Measurements from ENCODE around the gene GNG10. TPM values are rescaled to one million over a fixed set of nuclear protein-coding genes. Genes with fewer than 3 reads are reported as not detected.

Gene GNG10
- total RNA-seq, 2 donors from 2014 or later = 5.9 to 16.6 TPM

GRCh38 chr9:111630964-111631213 is 30.5 kb upstream of the GNG10 start:
- DNase-seq (no peak), ATAC-seq (no peak)
- TF ChIP-seq POLR2A (IDR thresholded peaks at IDR 0.05) (no peak), CTCF (IDR thresholded peaks at IDR 0.05) (no peak)
- no peaks in the 10 kb centered on the region for H3K36me3 ChIP-seq (replicated peaks in 1 of 2; ENCODE audit: insufficient read depth in 1 of 2, low read depth in 2 of 2)
- H3K4me3 ChIP-seq = peak overlapping the region; percentile 67 to 91
- H3K27ac ChIP-seq = peak overlapping the region in 3 of 4 donors; percentile 92 to 95 (median 94)
- 1 to 4% methylated on average over 5 to 14 of the region's 14 CpGs for WGBS, 2 donors
- intact Hi-C loops (cut with DNase I) = no loop called here
- peaks cover 38% of the 10 kb centered on the region for H3K4me1 ChIP-seq
- H3K27me3 ChIP-seq = no peaks in the 10 kb centered on the region
- H3K9me3 ChIP-seq = peaks cover 0 to 2% (median 0%) of the 10 kb centered on the region in 3 donors

- intact Hi-C loops (cut with DNase I) = no loop called here
- Histone ChIP-seq H3K4me1 (peaks cover 40% of the 10 kb centered on the region), H3K27ac (peak within 1 kb of the TSS; percentile 79 to 95 (median 93)), H3K27me3 (no peaks in the 10 kb centered on the region), H3K4me3 (peak within 1 kb of the TSS; percentile 67 to 91), H3K9me3 (peaks cover 0 to 3% (median 0%) of the 10 kb centered on the region in 3 donors), H3K36me3 (replicated peaks in 1 of 2; ENCODE audit: insufficient read depth in 1 of 2, low read depth in 2 of 2) (no peaks in the 10 kb centered on the region)
- 0 to 1% methylated on average over 29 to 78 of the region's 79 CpGs for WGBS, 2 donors
- TF ChIP-seq POLR2A (IDR thresholded peaks at IDR 0.05) (peak; percentile 98 to 100 (median 99)), CTCF (IDR thresholded peaks at IDR 0.05) (peak in 1 of 7 experiments; percentile 9)
- peak; percentile 97 to 99 (median 98) for DNase-seq
- peak; percentile 98 for ATAC-seq
These were observed 30.0 kb upstream of the GNG10 start, which contains the start of gene DNAJC25 for GRCh38 chr9:111631214-111631971. DNAJC25 (plus strand) TSS chr9:111631334; CDS start chr9:111631408, 74 bp downstream.

GRCh38 chr9:111632060-111632459 is 29.3 kb upstream of the GNG10 start:
- ATAC-seq (no peak), DNase-seq (no peak)
- Histone ChIP-seq H3K9me3 (peaks cover 0 to 3% (median 0%) of the 10 kb centered on the region in 3 donors), H3K4me3 (peak overlapping the region; percentile 67 to 91), H3K36me3 (replicated peaks in 1 of 2; ENCODE audit: insufficient read depth in 1 of 2, low read depth in 2 of 2) (no peaks in the 10 kb centered on the region), H3K27me3 (no peaks in the 10 kb centered on the region), H3K4me1 (peaks cover 42% of the 10 kb centered on the region), H3K27ac (peak overlapping the region in 3 of 4 donors; percentile 79 to 94 (median 92))
- intact Hi-C loops (cut with DNase I) = no loop called here
- TF ChIP-seq POLR2A (IDR thresholded peaks at IDR 0.05) (no peak), CTCF (IDR thresholded peaks at IDR 0.05) (no peak)
- 7 to 11% methylated on average over 5 of the region's 5 CpGs for WGBS, 2 donors

- no peak for TF ChIP-seq CTCF (IDR thresholded peaks at IDR 0.05)
- no peak for TF ChIP-seq POLR2A (IDR thresholded peaks at IDR 0.05)
- WGBS, 2 donors = 45 to 50% methylated on average over 7 of the region's 7 CpGs
These were observed 28.6 kb upstream of the GNG10 start for GRCh38 chr9:111632695-111633388.

More at GRCh38 chr9:111632695-111633388, 28.6 kb upstream of the GNG10 start:
- peak overlapping the region in 1 of 4 donors; percentile 94 for H3K27ac ChIP-seq
- H3K9me3 ChIP-seq = peaks cover 0 to 3% (median 0%) of the 10 kb centered on the region in 3 donors
- no peaks in the 10 kb centered on the region for H3K27me3 ChIP-seq
- H3K4me3 ChIP-seq = no peak overlapping the region
- DNase-seq (no peak), ATAC-seq (no peak)
- intact Hi-C loops (cut with DNase I) = no loop called here
- H3K36me3 ChIP-seq (replicated peaks in 1 of 2; ENCODE audit: insufficient read depth in 1 of 2, low read depth in 2 of 2) = no peaks in the 10 kb centered on the region
- H3K4me1 ChIP-seq = peaks cover 50% of the 10 kb centered on the region

All from body of pancreas (tissue), 4 donors.